ENCODE results near the gene AP5B1. TPM values are rescaled to one million over a fixed set of nuclear protein-coding genes. Genes with fewer than 3 reads are reported as not detected.
"Not testable (repeated sequence)": the region's sequence is repeated elsewhere in the genome, so short reads cannot be mapped to it uniquely, and the experiment has no call there.

AP5B1 gene
- total and polyA plus RNA-seq, 4 donors, result 5.0 to 9.3 (median 6.7) TPM

- Histone ChIP-seq H3K4me3 (ENCODE audit: low read depth, low read length) (no peak overlapping the region), H3K36me3 (ENCODE audit: control insufficient read depth, insufficient read depth, low read length) (peaks cover 2% of the 10 kb centered on the region), H3K4me1 (ENCODE audit: control insufficient read depth, insufficient read depth, low read length) (no peaks in the 10 kb centered on the region), H3K27me3 (ENCODE audit: control insufficient read depth, insufficient read depth, low read length) (no peaks in the 10 kb centered on the region), H3K27ac (ENCODE audit: low read depth, low read length) (no peak overlapping the region), H3K9me3 (ENCODE audit: control insufficient read depth, insufficient read depth, low read length) (no peaks in the 10 kb centered on the region)
- DNase-seq (ENCODE audit: low read depth in 4 of 6, low spot score in 6 of 6), result no peak
- WGBS (ENCODE audit: insufficient coverage), result 80% methylated on average over 8 of the region's 12 CpGs
Measured at GRCh38 chr11:65770951-65771567, 9.7 kb downstream of the AP5B1 start.

GRCh38 chr11:65767806-65768205 is 13.0 kb downstream of the AP5B1 start:
- DNase-seq (ENCODE audit: low read depth in 4 of 6, low spot score in 6 of 6); H3K9me3 ChIP-seq (ENCODE audit: control insufficient read depth, insufficient read depth, low read length); H3K36me3 ChIP-seq (ENCODE audit: control insufficient read depth, insufficient read depth, low read length); H3K27ac ChIP-seq (ENCODE audit: low read depth, low read length); H3K4me3 ChIP-seq (ENCODE audit: low read depth, low read length); H3K4me1 ChIP-seq (ENCODE audit: control insufficient read depth, insufficient read depth, low read length); H3K27me3 ChIP-seq (ENCODE audit: control insufficient read depth, insufficient read depth, low read length): not testable (repeated sequence)
- WGBS (ENCODE audit: insufficient coverage), result no CpG with 5 or more reads among the region's 5 CpGs

- Histone ChIP-seq H3K27ac (ENCODE audit: low read depth, low read length) (no peak overlapping the region), H3K27me3 (ENCODE audit: control insufficient read depth, insufficient read depth, low read length) (no peaks in the 10 kb centered on the region), H3K4me3 (ENCODE audit: low read depth, low read length) (no peak overlapping the region), H3K4me1 (ENCODE audit: control insufficient read depth, insufficient read depth, low read length) (no peaks in the 10 kb centered on the region), H3K36me3 (ENCODE audit: control insufficient read depth, insufficient read depth, low read length) (peaks cover 2% of the 10 kb centered on the region), H3K9me3 (ENCODE audit: control insufficient read depth, insufficient read depth, low read length) (no peaks in the 10 kb centered on the region)
- no peak for DNase-seq (ENCODE audit: low read depth in 4 of 6, low spot score in 6 of 6)
- WGBS (ENCODE audit: insufficient coverage), result 80% methylated on average over 2 of the region's 10 CpGs
Measured at GRCh38 chr11:65767406-65767805, 13.4 kb downstream of the AP5B1 start.

GRCh38 chr11:65766535-65766934 is 14.2 kb downstream of the AP5B1 start:
- no peaks in the 10 kb centered on the region for H3K27me3 ChIP-seq (ENCODE audit: control insufficient read depth, insufficient read depth, low read length)
- H3K4me3 ChIP-seq (ENCODE audit: low read depth, low read length), result no peak overlapping the region
- no peak for DNase-seq (ENCODE audit: low read depth in 4 of 6, low spot score in 6 of 6)
- no peak overlapping the region for H3K27ac ChIP-seq (ENCODE audit: low read depth, low read length)
- WGBS (ENCODE audit: insufficient coverage), result 72% methylated on average over 2 of the region's 7 CpGs
- no peaks in the 10 kb centered on the region for H3K4me1 ChIP-seq (ENCODE audit: control insufficient read depth, insufficient read depth, low read length)
- H3K9me3 ChIP-seq (ENCODE audit: control insufficient read depth, insufficient read depth, low read length), result no peaks in the 10 kb centered on the region
- peaks cover 2% of the 10 kb centered on the region for H3K36me3 ChIP-seq (ENCODE audit: control insufficient read depth, insufficient read depth, low read length)

- Histone ChIP-seq H3K27ac (ENCODE audit: low read depth, low read length) (no peak overlapping the region), H3K9me3 (ENCODE audit: control insufficient read depth, insufficient read depth, low read length) (no peaks in the 10 kb centered on the region), H3K27me3 (ENCODE audit: control insufficient read depth, insufficient read depth, low read length) (no peaks in the 10 kb centered on the region), H3K4me1 (ENCODE audit: control insufficient read depth, insufficient read depth, low read length) (no peaks in the 10 kb centered on the region), H3K36me3 (ENCODE audit: control insufficient read depth, insufficient read depth, low read length) (peaks cover 2% of the 10 kb centered on the region), H3K4me3 (ENCODE audit: low read depth, low read length) (no peak overlapping the region)
- 51% methylated on average over 3 of the region's 5 CpGs for WGBS (ENCODE audit: insufficient coverage)
- no peak for DNase-seq (ENCODE audit: low read depth in 4 of 6, low spot score in 6 of 6)
Measured at GRCh38 chr11:65764434-65764833, 16.3 kb downstream of the AP5B1 start.

- not testable (repeated sequence) for H3K27ac ChIP-seq (ENCODE audit: low read depth, low read length); DNase-seq (ENCODE audit: low read depth in 4 of 6, low spot score in 6 of 6); H3K9me3 ChIP-seq (ENCODE audit: control insufficient read depth, insufficient read depth, low read length); H3K4me1 ChIP-seq (ENCODE audit: control insufficient read depth, insufficient read depth, low read length); H3K36me3 ChIP-seq (ENCODE audit: control insufficient read depth, insufficient read depth, low read length); H3K27me3 ChIP-seq (ENCODE audit: control insufficient read depth, insufficient read depth, low read length); H3K4me3 ChIP-seq (ENCODE audit: low read depth, low read length)
- 83% methylated on average over 5 of the region's 29 CpGs for WGBS (ENCODE audit: insufficient coverage)
Measured at GRCh38 chr11:65762816-65763215, 18.0 kb downstream of the AP5B1 start.

- H3K27ac ChIP-seq (ENCODE audit: low read depth, low read length); H3K4me3 ChIP-seq (ENCODE audit: low read depth, low read length); H3K4me1 ChIP-seq (ENCODE audit: control insufficient read depth, insufficient read depth, low read length); H3K9me3 ChIP-seq (ENCODE audit: control insufficient read depth, insufficient read depth, low read length); H3K36me3 ChIP-seq (ENCODE audit: control insufficient read depth, insufficient read depth, low read length); DNase-seq (ENCODE audit: low read depth in 4 of 6, low spot score in 6 of 6); H3K27me3 ChIP-seq (ENCODE audit: control insufficient read depth, insufficient read depth, low read length): not testable (repeated sequence)
- WGBS (ENCODE audit: insufficient coverage), result no CpG with 5 or more reads among the region's 5 CpGs
Measured at GRCh38 chr11:65762169-65762568, 18.6 kb downstream of the AP5B1 start.

GRCh38 chr11:65745049-65745448 is 35.7 kb downstream of the AP5B1 start:
- no peak for DNase-seq (ENCODE audit: low read depth in 4 of 6, low spot score in 6 of 6)
- H3K4me3 ChIP-seq (ENCODE audit: low read depth, low read length), result no peak overlapping the region
- peaks cover 5% of the 10 kb centered on the region for H3K36me3 ChIP-seq (ENCODE audit: control insufficient read depth, insufficient read depth, low read length)
- WGBS (ENCODE audit: insufficient coverage), result 89% methylated on average over 17 of the region's 17 CpGs
- no peaks in the 10 kb centered on the region for H3K27me3 ChIP-seq (ENCODE audit: control insufficient read depth, insufficient read depth, low read length)
- H3K4me1 ChIP-seq (ENCODE audit: control insufficient read depth, insufficient read depth, low read length), result no peaks in the 10 kb centered on the region
- H3K9me3 ChIP-seq (ENCODE audit: control insufficient read depth, insufficient read depth, low read length), result no peaks in the 10 kb centered on the region
- H3K27ac ChIP-seq (ENCODE audit: low read depth, low read length), result no peak overlapping the region

- 83% methylated on average over 8 of the region's 8 CpGs for WGBS (ENCODE audit: insufficient coverage)
- H3K36me3 ChIP-seq (ENCODE audit: control insufficient read depth, insufficient read depth, low read length), result peaks cover 5% of the 10 kb centered on the region
- H3K27me3 ChIP-seq (ENCODE audit: control insufficient read depth, insufficient read depth, low read length), result no peaks in the 10 kb centered on the region
- DNase-seq (ENCODE audit: low read depth in 4 of 6, low spot score in 6 of 6), result no peak
- no peak overlapping the region for H3K27ac ChIP-seq (ENCODE audit: low read depth, low read length)
- no peaks in the 10 kb centered on the region for H3K9me3 ChIP-seq (ENCODE audit: control insufficient read depth, insufficient read depth, low read length)
- H3K4me3 ChIP-seq (ENCODE audit: low read depth, low read length), result no peak overlapping the region
- H3K4me1 ChIP-seq (ENCODE audit: control insufficient read depth, insufficient read depth, low read length), result no peaks in the 10 kb centered on the region
Measured at GRCh38 chr11:65744699-65745042, 36.1 kb downstream of the AP5B1 start.

- H3K36me3 ChIP-seq (ENCODE audit: control insufficient read depth, insufficient read depth, low read length), result peaks cover 5% of the 10 kb centered on the region
- 81% methylated on average over 18 of the region's 18 CpGs for WGBS (ENCODE audit: insufficient coverage)
- no peak overlapping the region for H3K4me3 ChIP-seq (ENCODE audit: low read depth, low read length)
- H3K9me3 ChIP-seq (ENCODE audit: control insufficient read depth, insufficient read depth, low read length), result no peaks in the 10 kb centered on the region
- no peaks in the 10 kb centered on the region for H3K4me1 ChIP-seq (ENCODE audit: control insufficient read depth, insufficient read depth, low read length)
- H3K27ac ChIP-seq (ENCODE audit: low read depth, low read length), result no peak overlapping the region
- peaks cover under 1% of the 10 kb centered on the region for H3K27me3 ChIP-seq (ENCODE audit: control insufficient read depth, insufficient read depth, low read length)
- DNase-seq (ENCODE audit: low read depth in 4 of 6, low spot score in 6 of 6), result no peak
Measured at GRCh38 chr11:65744026-65744698, 36.6 kb downstream of the AP5B1 start.

Data from spinal cord (tissue), 10 donors.